ENCODE results near the gene KCND2. TPM values are rescaled to one million over a fixed set of nuclear protein-coding genes. Genes with fewer than 3 reads are reported as not detected.

Gene KCND2
- total RNA-seq, 3 donors from 2014 or later: not detected

DNA sequence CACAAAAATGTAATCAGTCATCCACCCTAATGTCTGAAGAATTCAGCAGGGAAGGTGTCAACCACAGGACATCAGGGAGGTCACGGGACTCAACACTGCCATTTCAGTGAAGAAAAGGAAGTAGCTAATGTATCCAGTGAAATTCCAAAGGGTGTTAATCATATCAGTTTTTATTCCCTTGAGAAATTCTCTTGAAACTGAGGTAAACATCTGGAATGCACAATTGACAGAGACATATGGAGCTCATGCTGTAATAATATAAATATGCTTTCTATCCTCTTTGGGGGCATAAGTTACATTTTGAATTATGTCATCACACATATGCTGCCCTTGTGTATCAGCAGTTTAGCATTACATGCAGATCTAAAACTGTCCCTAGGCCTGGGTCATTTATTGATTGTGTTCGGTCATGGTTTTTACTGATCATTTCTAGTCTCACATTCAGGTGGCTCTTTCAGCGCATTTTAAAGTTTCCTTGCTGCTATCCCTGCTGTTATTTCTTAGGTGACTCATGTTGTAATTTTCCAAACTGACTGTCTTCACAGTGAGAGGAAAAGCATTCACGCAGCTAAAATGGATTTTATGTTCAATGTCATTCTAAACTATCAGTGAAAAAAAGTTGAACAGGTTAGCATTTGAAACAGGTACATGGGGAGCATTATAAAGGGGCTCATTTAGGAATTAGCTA lies 311.1 kb downstream of the KCND2 start:
- no peak for ATAC-seq
- Mint-ChIP-seq H3K9me3 (peaks cover 5% of the 10 kb centered on the region), H3K27me3 (ENCODE audit: low read depth) (no peaks in the 10 kb centered on the region), H3K4me3 (no peak overlapping the region), H3K4me1 (ENCODE audit: low read depth) (no peaks in the 10 kb centered on the region), H3K36me3 (ENCODE audit: insufficient read depth) (no peaks in the 10 kb centered on the region)
- DNase-seq: no peak

DNA sequence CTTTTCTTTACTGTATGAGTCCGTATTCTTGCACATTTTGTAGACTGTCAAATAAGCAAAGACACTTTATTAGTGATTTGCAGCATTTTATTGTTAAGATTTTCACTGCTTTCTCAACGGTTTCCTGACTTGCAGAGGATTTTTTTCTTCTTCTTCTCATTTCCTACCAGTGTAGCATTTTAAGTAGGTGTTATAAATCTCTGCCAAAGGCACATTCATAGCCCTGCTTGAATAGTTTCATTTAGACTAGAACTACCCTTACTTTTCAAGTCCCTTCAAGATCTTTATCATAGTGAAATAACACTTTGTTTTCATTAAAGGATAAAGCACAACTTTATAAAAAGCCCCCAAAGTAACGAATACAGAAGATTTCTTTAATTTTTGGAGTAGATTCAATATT lies 313.6 kb downstream of the KCND2 start:
- no peaks in the 10 kb centered on the region for H3K36me3 Mint-ChIP-seq (ENCODE audit: insufficient read depth)
- ATAC-seq (no peak), DNase-seq (no peak)
- no peak overlapping the region for H3K4me3 Mint-ChIP-seq
- H3K9me3 Mint-ChIP-seq: peaks cover 5% of the 10 kb centered on the region
- H3K4me1 Mint-ChIP-seq (ENCODE audit: low read depth): no peaks in the 10 kb centered on the region
- H3K27me3 Mint-ChIP-seq (ENCODE audit: low read depth): no peaks in the 10 kb centered on the region

- H3K4me1 Mint-ChIP-seq (ENCODE audit: low read depth): no peaks in the 10 kb centered on the region
- H3K9me3 Mint-ChIP-seq: peaks cover 2% of the 10 kb centered on the region
- ATAC-seq (no peak), DNase-seq (no peak)
- H3K27me3 Mint-ChIP-seq (ENCODE audit: low read depth): no peaks in the 10 kb centered on the region
- H3K36me3 Mint-ChIP-seq (ENCODE audit: insufficient read depth): no peaks in the 10 kb centered on the region
- no peak overlapping the region for H3K4me3 Mint-ChIP-seq
These were observed 314.3 kb downstream of the KCND2 start for GRCh38 chr7:120587243-120587642.

DNA sequence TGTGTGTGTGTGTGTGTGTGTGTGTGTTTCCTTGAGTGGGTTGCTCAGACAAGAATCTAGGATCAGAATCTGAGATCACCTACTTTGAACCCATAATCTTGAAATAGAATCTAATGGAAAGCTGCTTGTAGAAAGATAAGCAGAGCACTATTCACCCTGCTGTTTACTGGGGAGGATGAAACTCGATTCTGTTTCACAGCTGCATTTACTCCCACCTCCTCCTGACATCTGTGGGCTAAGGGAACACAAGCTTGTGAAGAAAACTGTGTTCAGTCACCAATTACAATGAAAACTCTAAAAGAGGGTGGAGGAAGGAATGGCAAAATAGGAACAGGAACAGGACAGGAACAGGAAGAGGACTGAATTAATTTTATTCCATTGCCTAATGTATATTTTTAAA lies 315.4 kb downstream of the KCND2 start:
- H3K4me3 Mint-ChIP-seq: no peak overlapping the region
- DNase-seq: no peak
- no peaks in the 10 kb centered on the region for H3K36me3 Mint-ChIP-seq (ENCODE audit: insufficient read depth)
- no peaks in the 10 kb centered on the region for H3K27me3 Mint-ChIP-seq (ENCODE audit: low read depth)
- no peaks in the 10 kb centered on the region for H3K9me3 Mint-ChIP-seq
- no peaks in the 10 kb centered on the region for H3K4me1 Mint-ChIP-seq (ENCODE audit: low read depth)
- no peak for ATAC-seq

DNA sequence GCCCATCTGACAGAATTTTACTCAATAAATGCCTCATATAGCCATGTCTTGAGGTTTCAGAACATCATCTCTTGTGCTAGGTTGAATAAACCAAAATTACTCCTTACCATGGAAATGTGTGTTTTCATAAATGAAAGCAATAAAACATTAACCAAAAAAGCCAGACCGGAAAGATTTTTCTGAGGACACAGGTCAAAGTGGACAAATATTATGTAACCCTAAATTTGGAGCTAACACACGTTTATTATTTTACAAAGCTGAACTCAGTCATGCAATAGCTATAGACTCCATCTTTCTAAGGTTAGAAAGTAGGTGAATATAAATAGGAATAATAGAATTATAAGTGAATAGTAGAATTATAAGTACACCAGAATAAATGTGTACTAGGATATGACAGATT lies 315.9 kb downstream of the KCND2 start:
- no peaks in the 10 kb centered on the region for H3K36me3 Mint-ChIP-seq (ENCODE audit: insufficient read depth)
- H3K4me3 Mint-ChIP-seq: no peak overlapping the region
- no peaks in the 10 kb centered on the region for H3K9me3 Mint-ChIP-seq
- no peak for DNase-seq
- ATAC-seq: no peak
- no peaks in the 10 kb centered on the region for H3K27me3 Mint-ChIP-seq (ENCODE audit: low read depth)
- H3K4me1 Mint-ChIP-seq (ENCODE audit: low read depth): no peaks in the 10 kb centered on the region

- ATAC-seq (no peak), DNase-seq (no peak)
- H3K4me1 Mint-ChIP-seq (ENCODE audit: low read depth): no peaks in the 10 kb centered on the region
- no peaks in the 10 kb centered on the region for H3K27me3 Mint-ChIP-seq (ENCODE audit: low read depth)
- no peaks in the 10 kb centered on the region for H3K36me3 Mint-ChIP-seq (ENCODE audit: insufficient read depth)
- H3K4me3 Mint-ChIP-seq: no peak overlapping the region
- H3K9me3 Mint-ChIP-seq: peaks cover 4% of the 10 kb centered on the region
These were observed 327.6 kb downstream of the KCND2 start for GRCh38 chr7:120600607-120601006.

DNA sequence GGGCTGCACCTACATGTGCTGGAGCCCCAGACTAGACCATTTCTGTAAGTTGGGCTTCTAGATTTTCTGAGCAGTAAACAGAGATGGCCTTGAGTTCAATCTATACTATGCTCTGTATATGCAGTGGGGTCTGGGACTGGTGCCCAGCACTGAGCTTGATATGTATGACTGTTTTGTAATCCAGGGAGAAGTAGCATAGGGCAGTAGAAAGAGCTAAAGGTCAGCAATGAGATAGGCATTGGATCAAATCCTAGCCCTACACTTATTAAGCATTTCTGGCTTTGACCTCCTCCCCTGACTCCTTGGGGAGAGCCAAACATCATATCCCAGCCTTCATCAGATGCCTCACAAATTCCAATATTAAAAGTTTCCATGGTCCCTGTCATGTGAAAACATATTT lies 330.4 kb downstream of the KCND2 start:
- no peaks in the 10 kb centered on the region for H3K27me3 Mint-ChIP-seq (ENCODE audit: low read depth)
- ATAC-seq (no peak), DNase-seq (no peak)
- no peaks in the 10 kb centered on the region for H3K4me1 Mint-ChIP-seq (ENCODE audit: low read depth)
- H3K36me3 Mint-ChIP-seq (ENCODE audit: insufficient read depth): no peaks in the 10 kb centered on the region
- peaks cover 9% of the 10 kb centered on the region for H3K9me3 Mint-ChIP-seq
- no peak overlapping the region for H3K4me3 Mint-ChIP-seq

GRCh38 chr7:120609136-120609753 lies 336.3 kb downstream of the KCND2 start:
- no peaks in the 10 kb centered on the region for H3K36me3 Mint-ChIP-seq (ENCODE audit: insufficient read depth)

DNA sequence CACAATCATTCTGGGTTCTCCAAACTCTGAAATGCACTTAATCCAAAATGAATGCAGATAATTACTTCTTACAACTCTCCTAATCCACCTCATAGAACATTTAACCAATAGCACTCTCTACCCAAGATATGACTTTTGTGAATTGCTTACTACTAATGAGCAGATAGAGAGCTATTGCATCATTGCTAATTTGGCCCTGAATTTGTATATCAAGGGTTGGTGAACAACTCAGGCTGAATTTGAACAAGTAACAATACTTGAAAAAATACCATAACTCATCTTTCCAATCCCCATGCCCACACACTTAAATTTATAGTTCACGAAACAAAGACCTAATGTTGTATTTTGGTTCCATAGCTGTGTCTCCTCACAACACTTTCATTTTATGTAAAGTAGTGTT lies 339.0 kb downstream of the KCND2 start:
- ATAC-seq (no peak), DNase-seq (no peak)
- peaks cover 4% of the 10 kb centered on the region for H3K9me3 Mint-ChIP-seq
- H3K27me3 Mint-ChIP-seq (ENCODE audit: low read depth): no peaks in the 10 kb centered on the region
- H3K4me3 Mint-ChIP-seq: no peak overlapping the region
- H3K4me1 Mint-ChIP-seq (ENCODE audit: low read depth): no peaks in the 10 kb centered on the region
- H3K36me3 Mint-ChIP-seq (ENCODE audit: insufficient read depth): no peaks in the 10 kb centered on the region

More at GRCh38 chr7:120609136-120609753, 336.3 kb downstream of the KCND2 start:
- peaks cover 9% of the 10 kb centered on the region for H3K9me3 Mint-ChIP-seq
- no peak for ATAC-seq
- no peaks in the 10 kb centered on the region for H3K4me1 Mint-ChIP-seq (ENCODE audit: low read depth)
- H3K4me3 Mint-ChIP-seq: no peak overlapping the region
- no peak for DNase-seq
- no peaks in the 10 kb centered on the region for H3K27me3 Mint-ChIP-seq (ENCODE audit: low read depth)

GRCh38 chr7:120615703-120616102 lies 342.7 kb downstream of the KCND2 start:
- no peaks in the 10 kb centered on the region for H3K9me3 Mint-ChIP-seq
- H3K36me3 Mint-ChIP-seq (ENCODE audit: insufficient read depth): no peaks in the 10 kb centered on the region
- ATAC-seq: no peak
- no peak for DNase-seq
- no peaks in the 10 kb centered on the region for H3K4me1 Mint-ChIP-seq (ENCODE audit: low read depth)
- H3K27me3 Mint-ChIP-seq (ENCODE audit: low read depth): no peaks in the 10 kb centered on the region
- no peak overlapping the region for H3K4me3 Mint-ChIP-seq

GRCh38 chr7:120617275-120617674 lies 344.3 kb downstream of the KCND2 start:
- Mint-ChIP-seq H3K4me1 (ENCODE audit: low read depth) (no peaks in the 10 kb centered on the region), H3K36me3 (ENCODE audit: insufficient read depth) (no peaks in the 10 kb centered on the region), H3K27me3 (ENCODE audit: low read depth) (no peaks in the 10 kb centered on the region), H3K9me3 (no peaks in the 10 kb centered on the region), H3K4me3 (no peak overlapping the region)
- DNase-seq (no peak), ATAC-seq (no peak)

- Mint-ChIP-seq H3K36me3 (ENCODE audit: insufficient read depth) (no peaks in the 10 kb centered on the region), H3K9me3 (no peaks in the 10 kb centered on the region), H3K4me1 (ENCODE audit: low read depth) (no peaks in the 10 kb centered on the region), H3K4me3 (no peak overlapping the region), H3K27me3 (ENCODE audit: low read depth) (no peaks in the 10 kb centered on the region)
- DNase-seq: no peak
- ATAC-seq: no peak
These were observed 355.3 kb downstream of the KCND2 start for GRCh38 chr7:120628251-120628650.

DNA sequence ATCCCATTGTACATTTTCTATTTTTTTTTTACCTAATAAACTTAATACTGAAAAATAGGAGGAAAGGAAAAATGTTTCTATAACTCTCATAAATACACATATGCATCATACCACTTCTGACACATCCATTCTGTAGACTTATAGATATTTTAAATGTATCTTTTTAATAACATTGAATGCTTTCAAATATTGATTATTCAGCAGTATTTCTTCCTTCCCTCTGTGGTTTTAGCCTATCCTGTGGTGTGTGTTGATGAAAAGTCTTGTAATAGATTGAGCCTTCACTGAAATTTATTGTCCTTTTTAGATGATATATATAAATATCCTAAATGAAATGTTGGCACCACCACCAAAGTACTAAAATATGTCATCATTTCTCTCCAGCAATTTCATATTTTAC lies 366.9 kb downstream of the KCND2 start:
- Mint-ChIP-seq H3K36me3 (ENCODE audit: insufficient read depth) (no peaks in the 10 kb centered on the region), H3K27me3 (ENCODE audit: low read depth) (no peaks in the 10 kb centered on the region), H3K4me1 (ENCODE audit: low read depth) (no peaks in the 10 kb centered on the region), H3K9me3 (peaks cover 1% of the 10 kb centered on the region), H3K4me3 (no peak overlapping the region)
- ATAC-seq (no peak), DNase-seq (no peak)

GRCh38 chr7:120645966-120646365 lies 373.0 kb downstream of the KCND2 start:
- Mint-ChIP-seq H3K9me3 (no peaks in the 10 kb centered on the region), H3K27me3 (ENCODE audit: low read depth) (no peaks in the 10 kb centered on the region), H3K4me1 (ENCODE audit: low read depth) (no peaks in the 10 kb centered on the region), H3K4me3 (no peak overlapping the region), H3K36me3 (ENCODE audit: insufficient read depth) (no peaks in the 10 kb centered on the region)
- DNase-seq: no peak
- ATAC-seq: no peak

DNA sequence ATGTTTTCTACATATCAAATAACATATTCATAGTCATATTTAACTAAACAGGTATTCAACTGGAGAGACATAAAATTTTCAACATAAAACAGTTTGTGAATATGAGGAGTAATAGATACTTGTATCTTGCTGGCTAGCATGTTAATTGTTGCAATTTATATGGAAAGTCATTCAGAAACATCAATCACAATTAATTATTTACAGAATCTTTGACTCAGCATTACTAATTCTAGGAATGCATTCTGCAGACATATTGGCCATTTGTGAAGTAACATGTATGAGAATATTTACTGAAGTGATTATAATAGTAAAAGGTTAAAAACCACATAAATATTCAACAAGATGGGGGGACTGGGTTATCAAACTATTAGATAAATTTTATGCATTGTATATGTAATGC lies 381.3 kb downstream of the KCND2 start:
- Mint-ChIP-seq H3K27me3 (ENCODE audit: low read depth) (no peaks in the 10 kb centered on the region), H3K9me3 (no peaks in the 10 kb centered on the region), H3K4me1 (ENCODE audit: low read depth) (no peaks in the 10 kb centered on the region), H3K36me3 (ENCODE audit: insufficient read depth) (no peaks in the 10 kb centered on the region), H3K4me3 (no peak overlapping the region)
- ATAC-seq (no peak), DNase-seq (no peak)

All from activated T-cell treated with anti-CD3 and anti-CD28 coated beads, Interleukin-2, amount 50 U/mL, for 4 hours (primary cell).